Kidney capillary endothelial cell (primary cell): ENCODE results near the gene AHR.
"Not testable (repeated sequence)": the region's sequence is repeated elsewhere in the genome, so short reads cannot be mapped to it uniquely, and the experiment has no call there.

Source experiments
- DNase-seq: peaks from one replicate; pipeline ENCODE4 v3.0.0-alpha.2; 2018; ENCODE audit warnings: low spot score

Gene AHR

GRCh38 chr7:17339952-17340351, 41.5 kb downstream of the AHR start:
- DNase-seq, result no peak

GRCh38 chr7:17340655-17341054, 42.2 kb downstream of the AHR start:
- no peak for DNase-seq

DNA sequence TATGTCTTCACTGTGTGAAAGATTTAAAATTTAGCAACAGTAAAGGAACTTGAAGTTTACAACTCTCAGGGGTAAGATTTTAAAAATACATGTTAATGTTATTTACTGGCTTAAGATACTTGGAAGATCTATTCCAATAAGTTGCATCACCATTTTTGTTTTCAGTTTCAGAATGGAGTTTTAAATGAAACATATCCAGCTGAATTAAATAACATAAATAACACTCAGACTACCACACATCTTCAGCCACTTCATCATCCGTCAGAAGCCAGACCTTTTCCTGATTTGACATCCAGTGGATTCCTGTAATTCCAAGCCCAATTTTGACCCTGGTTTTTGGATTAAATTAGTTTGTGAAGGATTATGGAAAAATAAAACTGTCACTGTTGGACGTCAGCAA, 44.3 kb downstream of the AHR start:
- no peak for DNase-seq

GRCh38 chr7:17347401-17347800, 48.9 kb downstream of the AHR start:
- DNase-seq, result no peak

GRCh38 chr7:17348932-17349331, 50.5 kb downstream of the AHR start:
- DNase-seq, result not testable (repeated sequence)

GRCh38 chr7:17350321-17350720, 51.9 kb downstream of the AHR start:
- not testable (repeated sequence) for DNase-seq

DNA sequence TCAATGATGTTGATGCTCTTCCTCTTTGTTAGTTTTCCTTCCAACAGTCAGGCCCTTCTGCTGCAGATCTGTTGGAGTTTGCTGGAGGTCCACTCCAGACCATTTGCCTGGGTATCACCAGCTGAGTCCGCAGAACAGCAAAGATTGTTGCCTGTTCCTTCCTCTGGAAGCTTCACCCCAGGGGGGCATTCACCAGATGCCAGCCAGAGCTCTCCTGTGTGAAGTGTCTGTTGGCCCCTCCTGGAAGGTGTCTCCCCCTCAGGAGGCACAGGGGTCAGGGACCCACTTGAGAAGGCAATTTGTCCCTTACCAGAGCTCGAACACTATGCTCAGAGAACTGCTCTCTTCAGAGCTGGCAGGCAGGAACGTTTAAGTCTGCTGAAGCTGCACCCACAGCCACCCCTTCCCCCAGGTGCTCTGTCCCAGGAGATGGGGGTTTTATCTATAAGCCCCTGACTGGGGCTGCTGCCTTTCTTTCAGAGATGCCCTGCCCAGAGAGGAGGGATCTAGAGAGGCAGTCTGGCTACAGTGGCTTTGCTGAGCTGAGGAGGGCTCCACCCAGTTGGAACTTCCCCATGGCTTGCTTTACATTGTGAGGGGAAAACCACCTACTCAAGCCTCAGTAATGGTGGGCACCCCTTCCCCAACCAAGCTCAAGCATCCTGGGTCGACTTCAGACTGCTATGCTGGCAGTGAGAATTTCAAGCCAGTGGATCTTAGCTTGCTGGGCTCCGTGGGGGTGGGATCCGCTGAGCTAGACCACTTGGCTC, 55.4 kb downstream of the AHR start:
- not testable (repeated sequence) for DNase-seq

- DNase-seq, result no peak
These were observed 56.0 kb downstream of the AHR start for GRCh38 chr7:17354473-17354872.

DNA sequence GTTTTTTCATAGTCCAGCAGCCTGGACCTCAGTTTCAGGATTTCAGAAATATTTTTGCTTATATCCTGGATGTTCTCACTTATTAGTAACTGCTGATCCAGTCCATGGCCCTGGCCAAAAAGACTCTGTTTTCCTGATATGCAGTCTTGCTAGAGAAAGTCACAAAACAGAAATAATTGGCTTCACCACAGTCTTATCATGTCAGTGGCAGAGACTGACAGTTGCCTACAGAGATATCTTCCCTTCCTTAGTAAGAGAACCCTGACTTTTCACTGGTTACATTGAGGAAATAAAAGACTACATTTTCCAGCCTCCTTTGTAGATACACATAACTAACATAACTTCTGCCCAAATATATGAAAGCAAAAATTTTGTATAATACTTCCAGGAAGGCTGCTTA, 56.6 kb downstream of the AHR start:
- DNase-seq, result no peak

- no peak for DNase-seq
These were observed 59.5 kb downstream of the AHR start for GRCh38 chr7:17357952-17358351.

- no peak for DNase-seq
These were observed 61.2 kb downstream of the AHR start for GRCh38 chr7:17359610-17360009.

DNA sequence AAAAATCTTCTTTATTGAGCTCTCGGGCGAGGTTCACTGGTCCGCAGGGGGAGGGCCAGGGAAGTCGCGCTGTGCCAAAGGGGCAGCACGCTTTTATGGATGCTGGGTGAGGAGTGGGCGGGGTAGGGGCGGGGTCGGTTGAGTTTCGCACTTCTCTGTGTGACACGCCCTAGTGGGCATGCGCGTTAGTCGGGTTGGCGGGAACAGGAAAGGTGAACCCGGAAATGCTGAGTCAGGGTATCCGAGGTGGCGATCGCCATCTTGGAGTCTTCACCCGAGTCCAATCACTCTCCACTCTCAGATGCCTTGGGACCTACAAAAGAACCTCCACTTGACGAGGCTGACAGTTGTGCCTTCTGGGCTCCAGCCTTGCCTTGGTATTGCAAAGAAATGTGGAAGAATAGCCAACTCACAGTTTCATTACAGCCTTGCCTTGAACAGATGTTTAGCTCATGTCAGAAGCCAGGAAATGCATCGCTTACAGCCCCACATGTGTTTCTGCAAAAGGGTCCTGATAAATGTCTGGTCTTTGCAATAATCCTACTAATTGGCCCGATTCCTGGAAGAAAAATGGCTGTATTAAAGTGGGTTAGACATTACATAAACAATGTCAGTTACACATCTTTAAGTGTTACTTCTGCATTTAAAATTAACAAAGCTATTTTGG, 64.1 kb downstream of the AHR start:
- no peak for DNase-seq

DNA sequence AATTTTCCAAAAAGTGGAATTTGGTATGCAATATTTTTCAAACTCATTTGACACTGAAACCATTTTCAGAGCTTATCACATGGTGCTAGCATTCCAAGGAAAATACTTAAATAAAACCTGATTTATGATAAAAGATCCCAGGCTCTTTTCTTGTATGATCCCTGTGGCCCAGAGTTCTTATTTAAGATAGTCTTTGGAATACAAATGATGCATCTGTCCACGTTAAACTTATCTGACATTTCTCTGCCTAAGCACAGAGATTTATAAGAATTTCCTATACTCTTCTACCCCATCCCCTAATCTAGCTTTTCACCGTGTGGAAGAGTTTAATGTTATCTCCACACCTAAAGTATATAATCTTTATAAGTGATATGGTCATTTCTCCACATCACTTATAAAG, 66.2 kb downstream of the AHR start:
- DNase-seq, result no peak

- DNase-seq, result no peak
These were observed 67.3 kb downstream of the AHR start for GRCh38 chr7:17365775-17366174.

DNA sequence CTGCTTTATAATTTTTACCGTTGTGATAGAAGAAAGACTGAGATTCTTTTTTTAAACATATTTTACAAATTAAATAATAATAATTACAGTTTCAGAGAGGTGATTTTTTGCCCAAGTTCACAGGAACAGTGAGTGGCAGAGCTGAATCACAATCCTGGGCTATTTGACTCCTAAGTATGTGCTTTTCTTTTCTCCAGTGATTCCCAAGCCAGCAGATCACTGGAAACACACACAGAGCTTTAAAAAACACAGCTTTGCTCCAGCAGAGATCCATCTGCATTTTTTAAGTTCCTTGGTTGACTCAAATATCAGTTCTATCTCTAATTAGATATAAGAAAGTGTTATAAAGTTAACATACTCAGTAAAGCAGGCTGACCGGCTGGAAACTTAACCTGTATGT, 69.0 kb downstream of the AHR start:
- DNase-seq, result no peak

GRCh38 chr7:17368856-17369524, 70.5 kb downstream of the AHR start:
- DNase-seq, result no peak

- DNase-seq, result no peak
These were observed 71.4 kb downstream of the AHR start for GRCh38 chr7:17369691-17370426.

DNA sequence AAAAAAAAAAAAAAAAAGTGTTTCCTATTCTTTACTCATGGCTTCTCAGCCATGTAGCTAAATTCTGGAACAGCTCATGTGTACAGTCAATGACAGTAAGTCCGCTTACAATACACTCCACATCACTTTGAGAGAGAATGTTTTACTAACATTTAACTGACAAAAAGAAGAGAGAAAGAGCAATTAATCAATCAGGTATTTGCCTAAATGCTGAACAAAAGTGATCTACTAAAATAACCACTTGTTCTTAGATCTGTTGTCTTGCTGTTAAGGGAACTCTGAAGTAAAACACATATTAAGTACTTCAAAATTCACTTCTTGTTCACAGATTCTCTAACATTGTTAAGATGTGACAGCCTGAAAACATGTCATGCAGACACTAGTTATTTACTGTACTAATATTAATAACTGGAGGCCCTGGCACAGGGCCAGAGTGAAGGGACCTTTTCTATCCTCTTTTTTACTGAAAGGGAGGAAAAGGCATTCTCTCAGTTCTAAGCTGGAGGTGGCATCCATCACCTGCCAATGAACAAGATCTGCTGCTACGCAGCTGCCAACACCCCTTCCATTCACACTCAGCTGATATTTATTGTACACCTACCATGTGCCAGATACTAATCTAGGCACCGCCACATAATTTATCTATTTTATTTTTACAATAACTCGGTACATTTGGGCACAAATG, 72.6 kb downstream of the AHR start:
- no peak for DNase-seq

GRCh38 chr7:17371671-17372524, 73.4 kb downstream of the AHR start:
- DNase-seq, result peak; percentile 84

- DNase-seq, result no peak
These were observed 75.7 kb downstream of the AHR start for GRCh38 chr7:17374157-17374556.

DNA sequence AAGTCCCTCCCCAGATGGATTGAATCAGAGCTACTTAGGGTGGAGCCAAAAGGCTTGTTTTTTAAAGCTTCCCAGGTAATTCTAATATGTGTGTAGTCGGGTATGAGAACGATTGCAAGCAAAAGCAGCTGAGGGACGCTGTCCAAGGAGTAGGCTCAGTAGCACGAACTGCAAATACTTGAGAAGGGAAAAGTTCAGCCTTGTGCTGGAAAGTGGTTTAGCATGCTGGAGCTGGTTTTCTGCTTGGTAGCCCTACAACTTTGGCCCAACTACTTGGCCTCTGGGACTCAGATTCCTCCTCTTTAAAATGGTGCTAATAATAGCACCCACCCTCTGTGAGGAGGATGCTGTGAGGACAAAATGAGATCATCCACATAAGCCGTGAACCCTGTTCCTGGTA, 76.2 kb downstream of the AHR start:
- no peak for DNase-seq
